Liver (tissue), 3 donors: ENCODE results near the gene KRTAP10-7.

Experiments used
- ATF3 ChIP-seq: IDR thresholded peaks from 2 replicates; pipeline ENCODE4 v1.6.1; 2016; ENCODE audit warnings: antibody characterized with exemption
- CTCF ChIP-seq: fragments of 150-350 bp; IDR thresholded peaks from 2 replicates; pipeline ENCODE4 v1.5.1; 2017; ENCODE audit warnings: improper control_type of control experiment, low read depth, low read length; ENCODE audit not compliant: missing input control
- YY1 ChIP-seq: IDR thresholded peaks from 2 replicates; pipeline ENCODE4 v1.6.1; 2016; ENCODE audit warnings: antibody characterized with exemption, mild to moderate bottlenecking
- donor health status: healthy.
- donor health status: healthy.

- TF ChIP-seq CTCF, result no peak
- TF ChIP-seq YY1, result no peak
- no peak for TF ChIP-seq ATF3
These were observed 20.6 kb upstream of the KRTAP10-7 start for GRCh38 chr21:44579833-44580144.
